ENCODE data around the gene PPID. TPM values are rescaled to one million over a fixed set of nuclear protein-coding genes. Genes with fewer than 3 reads are reported as not detected.

The PPID gene
- total RNA-seq: 10 to 100 TPM; 10.9 to 18.2 (median 14.5) TPM
- polyA plus RNA-seq: 10 to 100 TPM; 14.8 to 54.8 TPM
- long read RNA-seq, donor 1, transcript PPID-201 (10 exons, 1,823 nt): major isoform, 140 of 149 reads
- long read RNA-seq, donor 1, partial matches to known transcripts: 1 of 149 reads
- long read RNA-seq, donor 1, other reads (novel, unspliced or antisense): 8 of 149 reads
- long read RNA-seq, donor 2, transcript PPID-201 (10 exons, 1,823 nt): major isoform, 22 of 22 reads
- long read RNA-seq, donor 2, partial matches to known transcripts: 0 of 22 reads
- long read RNA-seq, donor 2, other reads (novel, unspliced or antisense): 0 of 22 reads
- long read RNA-seq, donor 3, transcript PPID-201 (10 exons, 1,823 nt): major isoform, 36 of 38 reads
- long read RNA-seq, donor 3, partial matches to known transcripts: 0 of 38 reads
- long read RNA-seq, donor 3, other reads (novel, unspliced or antisense): 2 of 38 reads

DNA sequence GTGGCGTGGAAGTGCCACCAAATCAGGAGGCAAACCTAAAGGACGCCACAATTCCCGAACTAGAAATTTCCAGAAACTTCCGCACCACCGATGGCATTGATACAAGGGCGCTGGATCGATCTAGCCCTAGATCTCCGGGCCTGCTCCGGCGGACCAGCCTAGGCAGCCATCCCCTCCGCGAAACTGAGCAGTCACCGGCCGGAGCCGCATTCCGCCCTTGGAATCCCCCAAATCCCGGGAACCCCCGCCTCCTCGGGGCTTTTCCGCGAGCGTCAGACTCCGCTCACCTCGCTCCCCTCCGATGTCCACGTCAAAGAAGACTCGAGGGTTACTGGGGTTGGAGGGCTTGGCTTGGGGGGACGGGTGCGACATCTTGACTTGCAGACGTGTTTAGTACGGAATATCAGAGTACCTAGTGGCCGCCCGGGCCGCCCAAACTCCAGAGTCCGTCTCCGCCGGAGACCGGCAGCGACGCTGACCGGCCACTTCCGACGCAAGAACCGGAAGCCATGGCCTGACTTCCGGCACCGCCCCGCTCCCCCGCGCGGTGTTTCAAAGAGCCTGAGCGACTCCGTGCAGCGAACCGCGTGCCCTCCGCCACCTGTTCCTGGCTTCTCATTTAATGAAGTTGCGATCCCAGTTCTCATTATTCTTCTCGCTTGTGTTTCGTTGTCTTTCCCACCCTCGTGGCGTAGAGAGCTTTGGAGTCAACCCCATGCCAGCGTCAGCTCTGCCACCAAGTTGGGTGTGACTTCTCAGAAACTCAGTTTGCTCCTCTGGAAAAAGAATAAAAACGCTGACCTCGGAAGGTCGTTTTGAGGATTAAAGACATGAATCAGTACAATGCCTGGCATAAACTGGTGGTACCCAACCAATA is at the start of gene PPID:
PPID (minus strand) TSS at position 480 of the 877 bp plus-strand sequence; CDS start at position 372, 108 bp downstream.
- Histone ChIP-seq H3K27ac (peak within 1 kb of the TSS; percentile 58 to 69), H3K9me3 (no peaks in the 10 kb centered on the region), H3K4me3 (peak within 1 kb of the TSS; percentile 83), H3K36me3 (no peaks in the 10 kb centered on the region), H3K4me1 (ENCODE audit: insufficient read depth) (peaks cover 4% of the 10 kb centered on the region), H3K27me3 (no peaks in the 10 kb centered on the region)
- TF ChIP-seq POLR2A (IDR thresholded peaks at IDR 0.05): peak; percentile 57
- no peak for TF ChIP-seq EP300 (IDR thresholded peaks at IDR 0.05)
- intact Hi-C loops (cut with DNase I): loop anchor here (5.0 to 10.0 kb wide), 5 partner anchors 122 to 482 kb away; no protein-coding TSS in a partner anchor
- peak; percentile 74 to 89 (median 79) for DNase-seq
- WGBS, 3 donors: 0% methylated on average over 52 to 65 of the region's 65 CpGs

DNA sequence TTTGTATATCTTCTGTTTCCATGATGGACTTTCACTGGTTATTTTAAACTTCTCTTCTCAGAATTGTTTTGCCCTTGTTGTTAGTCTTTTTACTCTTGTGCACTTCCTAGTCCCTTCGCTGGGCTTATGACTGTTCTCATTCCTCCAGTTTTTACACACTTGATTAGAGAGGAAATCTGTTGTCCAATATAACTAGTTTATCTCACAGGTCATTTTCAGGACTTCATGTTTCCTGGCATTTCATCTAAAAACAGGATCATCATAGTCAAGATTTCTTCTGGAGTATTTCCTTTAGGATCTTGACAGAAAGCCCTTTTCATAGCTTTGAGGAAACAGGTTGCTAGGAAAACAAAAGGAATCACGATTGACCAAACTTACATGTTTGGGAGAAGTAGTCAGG is 48.6 kb upstream of the PPID start:
- Histone ChIP-seq H3K4me1 (ENCODE audit: insufficient read depth) (peaks cover 6% of the 10 kb centered on the region), H3K4me3 (no peak overlapping the region), H3K27me3 (no peaks in the 10 kb centered on the region), H3K9me3 (no peaks in the 10 kb centered on the region), H3K36me3 (no peaks in the 10 kb centered on the region), H3K27ac (no peak overlapping the region)
- no peak for TF ChIP-seq POLR2A (IDR thresholded peaks at IDR 0.05)
- TF ChIP-seq, protein P1, sequence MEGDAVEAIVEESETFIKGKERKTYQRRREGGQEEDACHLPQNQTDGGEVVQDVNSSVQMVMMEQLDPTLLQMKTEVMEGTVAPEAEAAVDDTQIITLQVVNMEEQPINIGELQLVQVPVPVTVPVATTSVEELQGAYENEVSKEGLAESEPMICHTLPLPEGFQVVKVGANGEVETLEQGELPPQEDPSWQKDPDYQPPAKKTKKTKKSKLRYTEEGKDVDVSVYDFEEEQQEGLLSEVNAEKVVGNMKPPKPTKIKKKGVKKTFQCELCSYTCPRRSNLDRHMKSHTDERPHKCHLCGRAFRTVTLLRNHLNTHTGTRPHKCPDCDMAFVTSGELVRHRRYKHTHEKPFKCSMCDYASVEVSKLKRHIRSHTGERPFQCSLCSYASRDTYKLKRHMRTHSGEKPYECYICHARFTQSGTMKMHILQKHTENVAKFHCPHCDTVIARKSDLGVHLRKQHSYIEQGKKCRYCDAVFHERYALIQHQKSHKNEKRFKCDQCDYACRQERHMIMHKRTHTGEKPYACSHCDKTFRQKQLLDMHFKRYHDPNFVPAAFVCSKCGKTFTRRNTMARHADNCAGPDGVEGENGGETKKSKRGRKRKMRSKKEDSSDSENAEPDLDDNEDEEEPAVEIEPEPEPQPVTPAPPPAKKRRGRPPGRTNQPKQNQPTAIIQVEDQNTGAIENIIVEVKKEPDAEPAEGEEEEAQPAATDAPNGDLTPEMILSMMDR (IDR thresholded peaks at IDR 0.05): no peak
- no peak for TF ChIP-seq EP300 (IDR thresholded peaks at IDR 0.05)
- intact Hi-C loops (cut with DNase I): no loop called here
- 68 to 71% (median 69%) methylated on average over 2 of the region's 2 CpGs for WGBS, 3 donors
- no peak for DNase-seq

DNA sequence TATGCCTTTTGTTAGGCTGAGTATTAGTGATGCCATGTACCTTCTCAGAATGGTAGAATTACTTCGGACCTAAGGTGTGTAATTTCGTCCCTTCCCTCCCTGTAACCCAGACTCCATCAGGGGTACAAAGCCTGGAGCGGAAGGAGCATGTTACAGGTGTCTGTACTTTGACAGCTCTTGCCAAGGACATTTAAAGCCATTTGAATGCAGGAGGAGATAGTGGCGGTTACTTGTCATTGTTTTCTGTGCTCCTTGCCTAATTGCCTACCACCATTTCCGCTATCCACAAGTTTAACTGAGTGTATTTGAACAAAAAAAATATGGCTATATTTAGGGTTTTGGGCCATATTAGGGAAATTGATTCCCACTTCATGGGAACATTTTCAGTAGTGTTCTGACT is 47.5 kb upstream of the PPID start:
- no peaks in the 10 kb centered on the region for H3K27me3 ChIP-seq
- WGBS, 3 donors: 92 to 94% (median 93%) methylated on average over 5 of the region's 5 CpGs
- DNase-seq: no peak
- no peaks in the 10 kb centered on the region for H3K9me3 ChIP-seq
- no peak overlapping the region for H3K27ac ChIP-seq
- peaks cover 6% of the 10 kb centered on the region for H3K4me1 ChIP-seq (ENCODE audit: insufficient read depth)
- H3K4me3 ChIP-seq: no peak overlapping the region
- TF ChIP-seq EP300 (IDR thresholded peaks at IDR 0.05) (no peak), POLR2A (IDR thresholded peaks at IDR 0.05) (no peak)
- TF ChIP-seq, protein P1 (IDR thresholded peaks at IDR 0.05): no peak
- intact Hi-C loops (cut with DNase I): no loop called here
- H3K36me3 ChIP-seq: no peaks in the 10 kb centered on the region

DNA sequence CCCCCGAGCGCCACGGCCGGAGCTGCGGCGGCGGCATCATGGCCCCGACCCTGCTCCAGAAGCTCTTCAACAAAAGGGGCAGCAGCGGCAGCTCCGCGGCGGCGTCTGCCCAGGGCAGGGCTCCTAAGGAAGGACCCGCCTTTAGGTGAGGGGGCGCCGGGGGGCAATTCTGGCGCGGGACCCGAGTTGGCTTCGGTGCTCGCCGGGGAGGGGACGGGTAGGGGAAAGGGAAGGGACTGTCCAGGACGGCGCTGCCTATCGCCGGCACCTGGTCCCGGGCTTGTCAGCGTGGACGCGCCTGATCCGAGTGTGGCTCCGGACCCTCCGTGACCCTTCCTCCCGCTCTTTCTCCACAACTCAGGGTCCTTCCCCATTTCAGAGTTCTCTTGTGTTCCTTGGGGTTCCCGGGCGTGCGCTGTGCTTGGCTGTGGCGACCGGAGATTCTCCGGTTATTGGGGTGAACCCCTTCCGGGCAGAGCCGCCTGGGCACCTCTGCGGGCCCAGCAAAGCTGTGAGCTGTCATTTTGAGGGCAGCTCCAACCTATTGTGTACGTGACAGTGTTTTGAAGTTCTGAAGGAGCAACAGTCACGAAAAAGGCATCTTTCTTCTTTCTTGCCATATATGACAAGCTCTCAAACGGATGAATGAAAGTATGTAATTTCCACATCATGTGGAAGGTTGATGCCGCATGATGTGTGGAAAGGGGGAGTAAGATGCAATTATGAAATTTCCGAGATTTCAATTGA is 46.2 kb upstream of the PPID start:
- DNase-seq: peak; percentile 30 to 70 (median 64)
- intact Hi-C loops (cut with DNase I): loop anchor here in 1 of 4 donors (2.0 kb wide), 1 partner anchor 49 kb away; no protein-coding TSS in a partner anchor
- H3K4me1 ChIP-seq (ENCODE audit: insufficient read depth): peaks cover 4% of the 10 kb centered on the region
- H3K27me3 ChIP-seq: no peaks in the 10 kb centered on the region
- peak overlapping the region; percentile 89 for H3K4me3 ChIP-seq
- TF ChIP-seq POLR2A (IDR thresholded peaks at IDR 0.05): no peak
- TF ChIP-seq EP300 (IDR thresholded peaks at IDR 0.05): no peak
- TF ChIP-seq, protein P1 (IDR thresholded peaks at IDR 0.05): no peak
- H3K36me3 ChIP-seq: no peaks in the 10 kb centered on the region
- WGBS, 3 donors: 1% methylated on average over 46 to 49 of the region's 49 CpGs
- H3K9me3 ChIP-seq: no peaks in the 10 kb centered on the region
- peak overlapping the region; percentile 58 to 67 for H3K27ac ChIP-seq

Data from ovary (tissue), 10 donors.